Activated T-helper 2 cell treated with anti-CD3 and anti-CD28 coated beads, Interferon-gamma antibody, Interleukin-2, Interleukin-4, amounts not matched to agents 10 μg/mL and 5 μg/mL and 100 μg/mL, durations not matched to agents 14 hours and 24 hours and 36 hours (primary cell): ENCODE data around the gene TMEM135. TPM values are rescaled to one million over a fixed set of nuclear protein-coding genes. Genes with fewer than 3 reads are reported as not detected.
"Not testable (repeated sequence)": the region's sequence is repeated elsewhere in the genome, so short reads cannot be mapped to it uniquely, and the experiment has no call there.

Experiments
- DNase-seq: peaks from one replicate; pipeline ENCODE4 v3.0.0; 2021; ENCODE audit warnings: low spot score
- H3K27ac Mint-ChIP-seq: one replicate; pipeline ENCODE4 v1.8.0; 2021; ENCODE audit warnings: mixed read lengths
- H3K27me3 Mint-ChIP-seq: one replicate; pipeline ENCODE4 v1.8.0; 2021; ENCODE audit warnings: low read depth, mixed read lengths
- H3K36me3 Mint-ChIP-seq: one replicate; pipeline ENCODE4 v1.8.0; 2021; ENCODE audit warnings: low read depth, mixed read lengths
- H3K4me1 Mint-ChIP-seq: one replicate; pipeline ENCODE4 v1.8.0; 2021; ENCODE audit warnings: low read depth, mixed read lengths
- H3K4me3 Mint-ChIP-seq: one replicate; pipeline ENCODE4 v1.8.0; 2021; ENCODE audit warnings: low read depth, mild to moderate bottlenecking, moderate library complexity, mixed read lengths
- H3K9me3 Mint-ChIP-seq: one replicate; pipeline ENCODE4 v1.8.0; 2021; ENCODE audit warnings: mixed read lengths
- intact Hi-C: fragments of 100-400 bp; cut with micrococcal nuclease; formaldehyde crosslinking; loops from one replicate; pipeline ENCODE4 v1.15.1; 2023
- total RNA-seq: library from RNA; stranded (reverse); gene quantifications from 2 replicates; pipeline ENCODE4 v1.2.3, GENCODE V29; 2022

The TMEM135 gene
- total RNA-seq, 1 donor from 2014 or later: 40.2 TPM

DNA sequence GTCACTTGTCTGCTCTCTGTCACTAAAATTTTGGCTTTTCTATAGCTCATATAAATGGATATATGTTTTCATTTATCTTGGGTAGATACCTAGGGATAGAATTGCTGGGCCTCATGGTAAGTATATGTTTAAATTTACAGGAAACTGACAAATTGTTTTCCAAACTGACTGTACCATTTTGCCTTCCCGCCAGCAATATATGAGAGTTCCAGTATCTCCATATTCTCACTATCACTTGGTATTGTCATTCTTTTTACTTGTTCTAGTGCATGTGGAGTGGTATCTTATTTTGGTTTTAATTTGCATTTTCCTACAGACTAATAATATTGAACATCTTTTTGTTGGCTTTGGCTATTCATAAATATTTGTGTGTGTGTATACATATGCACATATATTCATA is 101.7 kb downstream of the TMEM135 start:
- DNase-seq: no peak
- Mint-ChIP-seq H3K36me3 (peaks cover 14% of the 10 kb centered on the region), H3K4me3 (no peak overlapping the region)

DNA sequence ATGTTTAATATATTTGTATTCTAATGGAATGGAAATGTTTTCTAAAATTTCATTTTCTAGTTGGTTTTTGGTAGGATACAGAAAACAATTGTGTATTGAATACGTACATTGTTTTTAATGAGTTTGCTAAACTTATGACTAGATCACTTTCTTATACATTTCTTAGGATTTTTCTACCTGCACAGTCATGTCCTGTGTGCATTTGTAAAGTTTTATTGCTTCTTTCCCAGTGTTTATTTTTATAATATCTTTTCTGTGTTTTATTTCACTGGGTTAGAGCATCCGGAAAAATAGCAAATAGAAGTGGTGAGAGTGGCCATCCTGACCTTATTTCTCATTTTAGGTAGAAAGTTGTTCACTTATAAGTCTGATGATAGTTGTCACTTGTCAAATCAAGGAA is 103.6 kb downstream of the TMEM135 start:
- no peak for DNase-seq
- Mint-ChIP-seq H3K9me3 (peaks cover 6% of the 10 kb centered on the region), H3K36me3 (peaks cover 14% of the 10 kb centered on the region), H3K4me3 (no peak overlapping the region), H3K27ac (no peak overlapping the region), H3K4me1 (peaks cover 16% of the 10 kb centered on the region), H3K27me3 (no peaks in the 10 kb centered on the region)
- intact Hi-C loops: no loop called here

More for the DNA sequence above, 101.7 kb downstream of the TMEM135 start:
- Mint-ChIP-seq H3K9me3 (peaks cover 6% of the 10 kb centered on the region), H3K27me3 (no peaks in the 10 kb centered on the region), H3K27ac (no peak overlapping the region), H3K4me1 (peaks cover 8% of the 10 kb centered on the region)
- intact Hi-C loops: no loop called here

DNA sequence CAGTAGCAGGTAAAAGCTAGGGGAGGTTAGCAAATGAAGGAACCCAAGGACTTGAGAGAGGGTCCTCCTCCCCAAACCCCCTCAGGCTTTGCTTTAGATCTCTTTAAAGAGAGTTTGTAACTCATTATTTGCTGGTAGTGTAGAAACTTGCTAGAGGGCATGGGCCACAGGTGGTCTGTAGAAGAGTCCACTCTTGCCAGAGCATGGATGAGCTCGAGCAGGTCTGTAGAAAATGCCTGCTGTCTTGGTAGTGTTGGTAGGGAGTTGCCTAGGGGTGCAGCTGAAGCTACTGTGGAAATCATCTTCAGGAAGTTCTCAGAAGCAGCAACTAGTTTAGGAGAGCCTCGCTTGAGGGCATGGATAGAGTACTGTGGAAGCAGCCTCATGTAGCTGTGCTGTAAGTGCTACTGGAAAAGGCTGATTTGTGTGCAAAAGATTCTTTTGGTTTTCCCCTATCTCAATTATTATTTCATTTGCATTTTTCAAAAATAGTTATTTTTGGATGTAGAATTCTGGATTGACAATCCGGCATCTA is 104.3 kb downstream of the TMEM135 start:
- no peak for DNase-seq
- H3K4me3 Mint-ChIP-seq: no peak overlapping the region
- peaks cover 6% of the 10 kb centered on the region for H3K9me3 Mint-ChIP-seq
- no peak overlapping the region for H3K27ac Mint-ChIP-seq
- H3K36me3 Mint-ChIP-seq: peaks cover 14% of the 10 kb centered on the region
- peaks cover 16% of the 10 kb centered on the region for H3K4me1 Mint-ChIP-seq
- intact Hi-C loops: no loop called here
- no peaks in the 10 kb centered on the region for H3K27me3 Mint-ChIP-seq

DNA sequence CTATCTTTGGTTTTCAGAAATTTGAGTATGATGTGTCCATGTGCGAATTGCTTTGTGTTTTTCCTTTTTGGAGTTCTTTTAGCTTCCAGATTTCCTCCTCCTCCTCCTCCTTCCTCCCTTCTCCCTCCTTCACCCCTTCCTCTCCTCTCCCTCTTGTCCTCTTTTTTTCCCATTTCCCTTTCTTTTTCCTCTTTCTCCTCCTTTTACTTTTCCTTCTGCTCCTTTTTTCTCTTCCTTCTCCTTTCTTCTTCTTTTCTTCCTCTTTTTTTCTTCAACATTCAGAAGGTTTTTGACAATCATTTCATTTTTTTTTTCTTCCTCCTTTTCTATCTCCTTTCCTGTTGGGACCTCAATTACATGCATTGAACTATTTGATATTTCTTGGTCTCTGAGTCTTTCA is 104.9 kb downstream of the TMEM135 start:
- no peaks in the 10 kb centered on the region for H3K27me3 Mint-ChIP-seq
- DNase-seq: no peak
- intact Hi-C loops: no loop called here
- H3K36me3 Mint-ChIP-seq: peaks cover 12% of the 10 kb centered on the region
- H3K4me1 Mint-ChIP-seq: peaks cover 16% of the 10 kb centered on the region
- no peak overlapping the region for H3K4me3 Mint-ChIP-seq
- H3K27ac Mint-ChIP-seq: no peak overlapping the region
- peaks cover 6% of the 10 kb centered on the region for H3K9me3 Mint-ChIP-seq

DNA sequence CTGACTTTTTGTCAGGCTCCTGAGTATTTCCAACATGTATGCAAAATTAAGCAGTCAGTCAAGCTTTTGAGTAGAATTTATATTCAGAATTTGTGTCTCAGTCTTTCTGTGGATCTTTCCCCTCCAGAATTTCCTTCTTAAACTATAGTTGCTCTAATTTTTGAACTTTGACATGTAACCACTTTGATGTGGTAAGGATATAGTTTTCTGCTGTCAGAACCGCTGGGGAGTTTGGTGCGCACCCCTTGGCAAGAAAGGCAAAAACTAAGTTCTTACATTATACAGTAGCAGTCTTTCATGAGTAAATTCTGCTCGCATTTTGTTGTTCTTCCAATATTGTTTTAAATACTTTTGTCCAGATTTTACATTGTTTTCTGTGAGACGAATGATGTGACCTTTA is 105.9 kb downstream of the TMEM135 start:
- Mint-ChIP-seq H3K27me3 (no peaks in the 10 kb centered on the region), H3K4me1 (peaks cover 16% of the 10 kb centered on the region), H3K9me3 (peaks cover 6% of the 10 kb centered on the region), H3K4me3 (no peak overlapping the region), H3K27ac (no peak overlapping the region), H3K36me3 (peaks cover 12% of the 10 kb centered on the region)
- intact Hi-C loops: no loop called here
- no peak for DNase-seq

DNA sequence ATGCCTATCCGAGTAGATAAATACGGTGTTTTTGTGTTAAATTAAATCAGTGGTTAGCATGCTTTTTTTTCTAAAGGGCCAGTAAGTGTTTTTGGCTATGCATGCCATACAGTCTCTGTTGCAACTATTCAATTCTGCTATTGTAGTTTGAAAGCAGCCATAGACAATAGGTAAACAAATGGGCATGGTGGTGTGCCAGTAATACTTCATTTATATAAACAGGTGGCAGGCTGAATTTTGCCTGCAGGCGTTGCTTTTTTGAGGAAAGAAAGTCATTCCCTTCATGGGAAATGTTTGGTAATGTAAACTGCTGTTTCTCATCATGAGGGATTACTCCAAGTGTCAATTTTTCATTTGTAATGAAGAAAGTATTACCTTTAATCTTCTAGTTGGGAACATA is 106.5 kb downstream of the TMEM135 start:
- Mint-ChIP-seq H3K9me3 (peaks cover 6% of the 10 kb centered on the region), H3K36me3 (peaks cover 12% of the 10 kb centered on the region), H3K4me1 (peaks cover 16% of the 10 kb centered on the region), H3K27me3 (no peaks in the 10 kb centered on the region), H3K4me3 (no peak overlapping the region), H3K27ac (no peak overlapping the region)
- DNase-seq: no peak
- intact Hi-C loops: no loop called here

DNA sequence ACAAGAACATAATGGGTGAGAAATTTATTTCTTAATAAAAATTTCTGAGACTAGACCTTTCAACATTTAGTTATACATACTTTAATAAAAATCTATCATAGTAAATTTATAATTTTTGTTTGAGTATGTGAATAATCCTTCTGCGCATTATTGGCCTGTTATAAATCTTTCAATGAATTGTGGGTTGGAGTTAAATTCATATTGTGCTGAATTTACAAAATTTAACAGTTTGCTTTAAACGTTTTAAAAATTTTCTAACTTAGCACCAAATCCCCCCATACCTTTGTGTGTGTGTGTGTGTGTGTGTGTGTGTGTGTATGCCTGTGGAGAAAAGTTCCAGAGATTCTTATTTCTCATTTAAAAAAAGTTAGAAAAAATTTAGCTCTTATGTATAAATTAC is 111.0 kb downstream of the TMEM135 start:
- Mint-ChIP-seq H3K36me3 (peaks cover 3% of the 10 kb centered on the region), H3K27ac (no peak overlapping the region)

DNA sequence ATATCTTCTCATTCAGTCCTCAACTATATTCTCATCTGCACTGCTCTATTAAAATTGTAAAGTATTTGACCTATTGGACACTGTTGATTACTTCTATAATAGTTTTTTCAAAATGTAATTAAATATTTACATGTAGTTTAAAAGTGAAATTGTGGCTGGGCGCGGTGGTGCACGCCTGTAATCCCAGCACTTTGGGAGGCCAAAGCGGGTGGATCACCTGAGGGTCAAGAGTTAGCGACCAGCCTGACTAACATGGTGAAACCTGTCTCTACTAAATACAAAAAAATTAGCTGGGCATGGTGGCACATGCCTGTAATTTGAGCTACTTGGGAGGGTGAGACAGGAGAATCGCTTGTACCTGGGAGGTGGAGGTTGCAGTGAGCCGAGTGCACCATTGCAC is 112.0 kb downstream of the TMEM135 start:
- H3K4me1 Mint-ChIP-seq, H3K9me3 Mint-ChIP-seq, DNase-seq, H3K4me3 Mint-ChIP-seq, intact Hi-C loops, H3K36me3 Mint-ChIP-seq, H3K27ac Mint-ChIP-seq, H3K27me3 Mint-ChIP-seq: not testable (repeated sequence)

More for the DNA sequence above, 111.0 kb downstream of the TMEM135 start:
- H3K27me3 Mint-ChIP-seq: no peaks in the 10 kb centered on the region
- intact Hi-C loops: no loop called here
- no peak overlapping the region for H3K4me3 Mint-ChIP-seq
- no peak for DNase-seq
- H3K9me3 Mint-ChIP-seq: no peaks in the 10 kb centered on the region
- H3K4me1 Mint-ChIP-seq: peaks cover 10% of the 10 kb centered on the region

DNA sequence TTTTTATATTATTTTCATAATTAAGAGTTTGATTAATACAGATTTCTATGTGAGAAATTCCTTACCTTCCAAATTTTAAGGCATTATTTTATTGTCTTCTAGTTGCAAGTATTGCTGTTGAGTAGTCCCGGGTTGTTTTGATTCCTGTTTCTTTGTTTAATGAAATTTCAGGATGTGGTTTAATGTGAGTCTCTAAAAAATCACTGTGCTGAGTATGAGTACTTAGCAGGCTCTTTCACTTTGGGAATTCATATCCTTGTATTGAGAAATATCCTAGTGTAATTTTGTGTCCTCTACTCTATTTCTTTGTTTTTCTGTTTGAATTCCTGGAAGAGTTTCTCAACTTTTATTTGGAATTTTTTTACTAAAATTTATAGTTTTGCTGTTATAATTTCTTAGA is 113.2 kb downstream of the TMEM135 start:
- Mint-ChIP-seq H3K27me3 (no peaks in the 10 kb centered on the region), H3K36me3 (peaks cover 3% of the 10 kb centered on the region), H3K4me1 (peaks cover 1% of the 10 kb centered on the region), H3K27ac (no peak overlapping the region), H3K4me3 (no peak overlapping the region), H3K9me3 (no peaks in the 10 kb centered on the region)
- intact Hi-C loops: no loop called here
- DNase-seq: no peak

DNA sequence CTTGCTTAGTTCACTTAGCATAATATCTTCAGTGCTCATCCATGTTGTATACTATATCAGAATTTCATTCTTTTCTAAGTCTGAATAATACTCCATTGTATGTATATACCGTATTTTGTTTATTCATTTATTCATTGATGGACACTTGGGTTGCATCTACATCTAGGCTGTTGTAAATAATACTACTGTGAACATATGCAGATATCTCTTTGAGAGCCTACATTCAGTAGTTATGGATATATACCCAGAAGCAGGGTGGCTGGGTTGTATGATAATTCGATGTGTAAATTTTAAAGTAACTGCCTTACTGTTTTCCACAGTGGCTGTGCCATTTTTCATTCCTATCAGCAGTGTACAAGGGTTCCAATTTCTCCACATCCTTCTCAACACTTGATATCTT is 116.5 kb downstream of the TMEM135 start:
- H3K27me3 Mint-ChIP-seq: no peaks in the 10 kb centered on the region
- peaks cover 1% of the 10 kb centered on the region for H3K4me1 Mint-ChIP-seq
- no peak overlapping the region for H3K4me3 Mint-ChIP-seq
- intact Hi-C loops: no loop called here
- no peak overlapping the region for H3K27ac Mint-ChIP-seq
- no peaks in the 10 kb centered on the region for H3K9me3 Mint-ChIP-seq
- peaks cover under 1% of the 10 kb centered on the region for H3K36me3 Mint-ChIP-seq
- DNase-seq: no peak

DNA sequence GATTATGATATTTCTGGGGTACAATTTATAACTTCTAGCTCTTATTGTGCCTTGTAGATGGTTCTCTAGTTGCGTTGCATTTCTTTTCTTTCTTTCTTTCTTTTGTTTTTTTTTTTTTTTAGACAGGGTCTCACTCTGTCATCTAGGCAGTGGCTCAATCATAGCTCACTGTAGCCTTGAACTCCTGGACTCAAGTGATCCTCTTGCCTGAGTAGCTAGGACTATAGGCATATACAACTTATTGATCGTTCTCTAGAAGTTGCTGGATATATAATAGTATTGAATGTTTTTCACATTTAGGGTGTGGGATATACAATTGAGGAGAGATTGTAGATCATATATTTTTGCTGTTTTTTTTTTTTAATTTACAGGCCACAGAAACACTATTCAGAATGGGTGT is 119.2 kb downstream of the TMEM135 start:
- H3K27me3 Mint-ChIP-seq: no peaks in the 10 kb centered on the region
- H3K27ac Mint-ChIP-seq: no peak overlapping the region
- no peak overlapping the region for H3K4me3 Mint-ChIP-seq
- DNase-seq: no peak
- no peaks in the 10 kb centered on the region for H3K9me3 Mint-ChIP-seq
- no peaks in the 10 kb centered on the region for H3K4me1 Mint-ChIP-seq
- H3K36me3 Mint-ChIP-seq: no peaks in the 10 kb centered on the region
- intact Hi-C loops: no loop called here

DNA sequence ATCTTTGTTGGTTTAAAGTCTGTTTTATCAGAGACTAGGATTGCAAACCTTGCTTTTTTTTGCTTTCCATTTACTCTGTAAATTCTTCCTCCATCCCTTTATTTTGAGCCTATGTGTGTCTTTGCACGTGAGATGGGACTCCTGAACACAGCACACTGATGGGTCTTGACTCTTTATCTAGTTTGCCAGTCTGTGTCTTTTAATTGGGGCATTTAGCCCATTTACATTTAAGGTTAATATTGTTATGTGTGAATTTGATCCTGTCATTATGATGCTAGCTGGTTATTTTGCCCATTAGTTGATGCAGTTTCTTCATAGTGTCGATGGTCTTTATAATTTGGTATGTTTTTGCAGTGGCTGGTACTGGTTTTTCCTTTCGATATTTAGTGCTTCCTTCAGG is 131.3 kb downstream of the TMEM135 start:
- H3K9me3 Mint-ChIP-seq: peaks cover 26% of the 10 kb centered on the region
- H3K27me3 Mint-ChIP-seq, DNase-seq, H3K4me1 Mint-ChIP-seq, intact Hi-C loops, H3K27ac Mint-ChIP-seq, H3K4me3 Mint-ChIP-seq, H3K36me3 Mint-ChIP-seq: not testable (repeated sequence)

DNA sequence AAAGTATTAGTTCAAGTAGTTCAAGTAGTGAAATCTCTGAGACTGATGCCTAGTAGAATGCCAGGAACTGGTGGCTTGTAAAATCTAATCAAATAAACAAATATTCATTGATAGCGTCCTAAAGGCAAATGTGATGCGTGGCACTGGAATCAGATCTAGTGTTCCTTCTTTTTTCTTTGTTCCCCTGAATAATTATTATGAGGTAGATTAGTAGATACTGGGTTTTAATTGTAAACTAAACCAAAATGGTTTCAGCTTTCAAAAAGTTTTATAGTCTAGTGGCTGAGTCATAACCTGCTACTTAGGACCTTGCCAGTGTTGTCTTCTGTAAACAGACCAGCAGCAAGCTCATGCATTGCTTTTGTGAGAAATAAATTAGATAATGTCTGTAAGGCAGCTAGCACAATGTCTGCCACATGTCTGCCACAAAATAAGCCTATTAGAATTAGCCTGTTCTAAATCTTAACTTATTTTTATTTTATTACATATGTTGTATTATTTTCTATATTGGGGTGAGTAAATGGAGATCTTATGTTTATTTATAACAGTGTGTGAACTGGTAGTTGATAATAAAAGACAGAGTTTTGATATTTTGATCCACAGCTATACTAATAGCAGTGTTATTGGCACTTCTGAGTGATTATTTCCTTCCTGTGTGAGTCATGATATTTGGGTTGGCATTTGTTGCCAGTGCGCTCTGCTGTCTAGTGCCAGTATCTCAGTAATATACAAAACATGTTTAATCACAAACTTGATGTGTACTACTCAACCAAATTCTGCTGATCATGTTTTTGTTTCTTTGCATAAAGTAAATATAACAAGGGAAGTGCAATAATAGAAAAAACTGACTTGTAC is 135.7 kb downstream of the TMEM135 start:
- H3K27ac Mint-ChIP-seq: no peak overlapping the region
- H3K9me3 Mint-ChIP-seq: peaks cover 14% of the 10 kb centered on the region
- DNase-seq: no peak
- no peak overlapping the region for H3K4me3 Mint-ChIP-seq
- intact Hi-C loops: no loop called here
- H3K36me3 Mint-ChIP-seq: peaks cover 14% of the 10 kb centered on the region
- peaks cover 6% of the 10 kb centered on the region for H3K4me1 Mint-ChIP-seq
- no peaks in the 10 kb centered on the region for H3K27me3 Mint-ChIP-seq
